Body of pancreas (tissue), 4 donors: Measurements from ENCODE around the gene BICD2. TPM values are rescaled to one million over a fixed set of nuclear protein-coding genes. Genes with fewer than 3 reads are reported as not detected.

ENCODE experiments used
- ATAC-seq: fragments of 150-250 bp; one replicate; pipeline ENCODE4 v1.9.1; 2016
- DNase-seq, 4 donors: peaks; one replicate each; pipeline ENCODE4 v3.0.0-alpha.2; 2019
- H3K27ac ChIP-seq, 4 donors: fragments of 200-600 bp; sonication (generic); 1 replicate in 3 of 4; 2 replicates in 1 of 4; pipeline versions ENCODE4 v1.5.1 to v1.6.1; 2016 to 2019; ENCODE audit warnings: mild to moderate bottlenecking in 1 of 4, mixed read lengths in 1 of 4, moderate library complexity in 1 of 4
- H3K27me3 ChIP-seq, 2 donors: fragments of 200-600 bp; sonication (generic); one replicate each; pipeline ENCODE4 v1.6.0; 2016; ENCODE audit warnings: mild to moderate bottlenecking in 1 of 2
- H3K36me3 ChIP-seq, 2 donors: fragments of 200-600 bp; sonication (generic); replicated peaks in 1 of 2; 2 replicates each; pipeline ENCODE4 v1.5.1; 2016; ENCODE audit warnings: low read depth in 2 of 2; ENCODE audit not compliant: insufficient read depth in 1 of 2
- H3K4me1 ChIP-seq: fragments of 200-600 bp; sonication (generic); one replicate; pipeline ENCODE4 v1.6.0; 2016
- H3K4me3 ChIP-seq, 2 donors: fragments of 200-600 bp; sonication (generic); 1 replicate in 1 of 2; 2 replicates in 1 of 2; pipeline ENCODE4 v1.5.1; 2016 to 2019
- H3K9me3 ChIP-seq, 3 donors: fragments of 200-600 bp; sonication (generic); 1 replicate in 2 of 3; 2 replicates in 1 of 3; pipeline ENCODE4 v1.5.1; 2016
- POLR2A ChIP-seq, 3 donors: fragments of 450-650 bp; IDR thresholded peaks; one replicate each; pipeline ENCODE4 v1.6.1; 2016; ENCODE audit warnings: antibody characterized with exemption in 3 of 3, mild to moderate bottlenecking in 2 of 3
- WGBS, 2 donors: methylation state at CpG; one replicate each; pipeline ENCODE4 v1.1.5; 2017; 5-methylcytosine and 5-hydroxymethylcytosine counted together
- intact Hi-C: fragments of 100-400 bp; cut with DNase I; formaldehyde crosslinking; loops from one replicate; pipeline ENCODE4 v1.15.1; 2023
- total RNA-seq, 2 donors: library from RNA; depleted of rRNA; stranded (reverse); fragments of >200 nt; gene quantifications; one replicate each; pipeline ENCODE4 v1.1.0, GENCODE V29; 2016
- TF ChIP-seq, protein P1 (sequence below), 7 experiments: fragments of 450-650 bp in 4 of 7; fragments of 200-600 bp in 3 of 7; sonication (generic) in 3 of 7; IDR thresholded peaks; one replicate each; pipeline ENCODE4 v1.5.1; 2016 to 2019; ENCODE audit warnings: antibody characterized with exemption in 7 of 7

Gene BICD2
- total RNA-seq, 2 donors from 2014 or later, result 16.1 to 16.8 TPM

DNA sequence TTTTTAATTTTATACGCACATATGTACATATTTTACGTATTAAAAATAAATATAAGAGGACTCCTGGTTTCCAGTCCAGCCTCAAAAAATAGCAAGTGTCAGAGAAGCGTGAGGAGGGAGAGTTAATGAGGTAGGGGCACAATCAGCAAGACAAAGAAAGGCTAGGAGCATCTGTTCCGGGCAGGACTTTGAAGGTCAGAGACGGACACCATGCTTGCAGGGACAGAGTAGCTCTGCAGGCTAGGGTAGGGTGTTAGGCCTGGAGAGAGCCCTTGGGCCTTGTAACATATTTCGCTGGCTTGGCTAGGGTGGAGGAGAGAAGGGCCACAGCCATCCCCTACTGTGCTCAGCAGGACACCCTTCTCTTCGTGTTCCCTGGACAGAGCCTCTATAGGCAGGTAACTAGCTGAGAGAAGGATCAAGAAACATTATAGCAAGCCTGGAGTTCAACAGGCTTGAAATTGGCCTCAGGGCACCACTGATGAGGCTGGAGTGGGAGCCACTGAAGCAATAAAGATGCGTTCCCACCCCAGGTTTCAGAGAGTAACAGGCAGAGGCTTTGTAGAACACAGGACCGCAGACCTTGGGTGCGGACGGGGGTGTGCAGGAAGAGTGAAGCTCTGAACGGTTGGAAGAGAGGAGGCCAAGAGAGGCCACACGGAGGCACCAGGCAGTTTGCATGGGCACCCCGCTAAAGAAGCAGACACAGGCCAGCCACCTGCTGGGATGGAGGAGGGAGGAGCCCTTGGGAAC, 85.0 kb downstream of the BICD2 start:
- ATAC-seq (no peak), DNase-seq (no peak)
- intact Hi-C loops, result no loop called here
- no peaks in the 10 kb centered on the region for H3K4me1 ChIP-seq
- TF ChIP-seq, protein P1, sequence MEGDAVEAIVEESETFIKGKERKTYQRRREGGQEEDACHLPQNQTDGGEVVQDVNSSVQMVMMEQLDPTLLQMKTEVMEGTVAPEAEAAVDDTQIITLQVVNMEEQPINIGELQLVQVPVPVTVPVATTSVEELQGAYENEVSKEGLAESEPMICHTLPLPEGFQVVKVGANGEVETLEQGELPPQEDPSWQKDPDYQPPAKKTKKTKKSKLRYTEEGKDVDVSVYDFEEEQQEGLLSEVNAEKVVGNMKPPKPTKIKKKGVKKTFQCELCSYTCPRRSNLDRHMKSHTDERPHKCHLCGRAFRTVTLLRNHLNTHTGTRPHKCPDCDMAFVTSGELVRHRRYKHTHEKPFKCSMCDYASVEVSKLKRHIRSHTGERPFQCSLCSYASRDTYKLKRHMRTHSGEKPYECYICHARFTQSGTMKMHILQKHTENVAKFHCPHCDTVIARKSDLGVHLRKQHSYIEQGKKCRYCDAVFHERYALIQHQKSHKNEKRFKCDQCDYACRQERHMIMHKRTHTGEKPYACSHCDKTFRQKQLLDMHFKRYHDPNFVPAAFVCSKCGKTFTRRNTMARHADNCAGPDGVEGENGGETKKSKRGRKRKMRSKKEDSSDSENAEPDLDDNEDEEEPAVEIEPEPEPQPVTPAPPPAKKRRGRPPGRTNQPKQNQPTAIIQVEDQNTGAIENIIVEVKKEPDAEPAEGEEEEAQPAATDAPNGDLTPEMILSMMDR (IDR thresholded peaks at IDR 0.05), result no peak
- no peak for TF ChIP-seq POLR2A (IDR thresholded peaks at IDR 0.05)
- H3K27me3 ChIP-seq, result no peaks in the 10 kb centered on the region
- H3K9me3 ChIP-seq, result no peaks in the 10 kb centered on the region
- no peak overlapping the region for H3K4me3 ChIP-seq
- 75 to 79% methylated on average over 14 of the region's 14 CpGs for WGBS, 2 donors
- H3K27ac ChIP-seq, result no peak overlapping the region
- no peaks in the 10 kb centered on the region for H3K36me3 ChIP-seq

DNA sequence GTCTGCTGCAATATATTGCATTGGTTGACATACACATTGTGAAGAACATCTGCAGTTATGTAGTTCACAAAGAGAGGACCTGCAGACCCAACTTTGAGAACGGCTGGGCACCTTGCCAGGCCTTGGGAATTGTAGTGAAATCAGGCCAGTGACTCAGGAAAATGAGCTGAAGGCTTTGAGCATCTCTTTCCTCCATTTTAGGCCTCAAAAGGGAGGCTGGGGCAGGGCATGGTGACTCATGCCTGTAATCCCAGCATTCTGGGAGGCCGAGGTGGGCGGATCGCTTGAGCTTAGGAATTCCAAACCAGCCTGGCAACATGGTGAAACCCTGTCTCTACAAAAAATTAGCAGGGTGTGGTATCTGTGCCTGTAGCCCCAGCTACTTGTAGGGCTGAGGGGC, 93.3 kb downstream of the BICD2 start:
- H3K27ac ChIP-seq, result no peak overlapping the region
- intact Hi-C loops, result no loop called here
- no peak for TF ChIP-seq POLR2A (IDR thresholded peaks at IDR 0.05)
- TF ChIP-seq, protein P1 (IDR thresholded peaks at IDR 0.05), result no peak

DNA sequence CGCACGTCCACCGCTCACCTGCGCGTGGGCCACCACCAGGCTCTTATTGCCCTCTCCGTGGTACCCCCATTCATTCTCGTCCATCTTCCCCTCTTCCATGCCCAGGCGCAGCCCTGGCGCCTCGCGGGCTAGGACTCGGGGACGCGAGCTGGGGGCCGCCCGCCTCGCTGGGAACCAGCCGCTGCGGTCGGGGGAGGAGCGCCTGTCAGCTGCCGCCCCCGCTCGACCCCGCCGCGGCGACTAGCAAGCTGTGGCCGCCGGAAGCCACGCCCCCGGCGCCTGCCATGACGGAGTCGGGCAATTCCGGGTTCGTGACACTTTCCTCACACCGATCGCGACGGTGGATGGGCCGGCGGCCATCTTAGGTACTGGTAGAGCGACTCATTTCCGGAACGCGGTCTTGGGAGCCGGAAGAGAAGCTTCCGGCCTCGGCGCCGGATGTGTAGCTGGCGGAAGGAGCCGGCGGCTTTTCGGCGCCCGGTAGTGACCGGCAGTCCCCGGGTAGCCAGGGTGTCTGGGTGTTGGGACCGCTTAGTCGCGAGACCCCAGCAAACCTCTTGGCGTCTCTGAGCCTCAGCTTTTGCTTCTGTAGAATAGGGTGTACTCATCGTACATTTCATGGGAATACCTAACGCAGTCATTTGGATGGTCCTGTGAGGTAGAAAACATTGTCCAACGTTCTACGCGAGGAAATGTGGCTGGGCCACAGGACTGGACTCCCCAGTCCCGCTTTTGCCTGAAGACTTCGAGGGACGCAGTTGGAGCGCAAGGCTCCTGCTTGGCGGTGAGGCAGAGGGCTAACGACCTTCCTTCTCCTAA, 94.5 kb downstream of the BICD2 start, which contains the start of gene IPPK:
IPPK (minus strand) TSS at position 242 of the 819 bp plus-strand sequence; CDS start at position 99, 143 bp downstream.
- H3K36me3 ChIP-seq, result no peaks in the 10 kb centered on the region
- peaks cover 39% of the 10 kb centered on the region for H3K4me1 ChIP-seq
- no peaks in the 10 kb centered on the region for H3K27me3 ChIP-seq
- ATAC-seq (peak; percentile 98), DNase-seq (peak; percentile 97 to 99 (median 98))
- intact Hi-C loops, result no loop called here
- peak within 1 kb of the TSS; percentile 93 to 99 for H3K4me3 ChIP-seq
- 0 to 1% methylated on average over 14 to 75 of the region's 75 CpGs for WGBS, 2 donors
- peak within 1 kb of the TSS; percentile 55 to 86 (median 72) for H3K27ac ChIP-seq
- peak; percentile 43 to 87 (median 79) for TF ChIP-seq POLR2A (IDR thresholded peaks at IDR 0.05)
- TF ChIP-seq, protein P1 (IDR thresholded peaks at IDR 0.05), result peak in 1 of 7 experiments; percentile 19
- no peaks in the 10 kb centered on the region for H3K9me3 ChIP-seq

More for the DNA sequence above, 93.3 kb downstream of the BICD2 start:
- Histone ChIP-seq H3K27me3 (no peaks in the 10 kb centered on the region), H3K9me3 (no peaks in the 10 kb centered on the region), H3K4me1 (peaks cover 32% of the 10 kb centered on the region), H3K36me3 (no peaks in the 10 kb centered on the region), H3K4me3 (no peak overlapping the region)
- 77 to 85% methylated on average over 4 of the region's 4 CpGs for WGBS, 2 donors
- no peak for ATAC-seq
- peak in 3 of 4 donors; percentile 24 to 45 (median 39) for DNase-seq

DNA sequence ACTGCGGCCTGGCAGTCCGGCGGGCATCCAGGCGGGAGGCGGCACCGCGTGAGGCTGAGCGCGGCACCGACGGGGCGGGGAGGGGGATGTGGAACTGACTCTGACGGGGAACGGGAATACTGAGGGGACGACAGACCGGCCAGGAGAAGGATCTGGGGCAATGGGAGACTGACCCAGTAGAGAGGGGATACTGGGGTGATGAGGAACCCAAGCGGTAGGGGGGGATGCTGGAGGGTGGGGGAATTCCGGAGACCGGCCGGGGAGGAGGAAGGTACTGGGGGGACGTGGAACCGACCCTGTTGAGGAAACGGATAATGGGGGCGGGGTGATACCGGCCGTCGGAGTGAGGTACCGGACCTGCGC, 95.1 kb downstream of the BICD2 start:
- Histone ChIP-seq H3K36me3 (no peaks in the 10 kb centered on the region), H3K4me1 (peaks cover 39% of the 10 kb centered on the region), H3K27me3 (no peaks in the 10 kb centered on the region), H3K4me3 (peak overlapping the region; percentile 93 to 99), H3K9me3 (no peaks in the 10 kb centered on the region), H3K27ac (peak overlapping the region in 3 of 4 donors; percentile 61 to 86 (median 82))
- ATAC-seq (peak; percentile 11), DNase-seq (peak in 3 of 4 donors; percentile 11 to 35 (median 30))
- 0 to 1% methylated on average over 29 of the region's 29 CpGs for WGBS, 2 donors
- intact Hi-C loops, result no loop called here
- TF ChIP-seq, protein P1 (IDR thresholded peaks at IDR 0.05), result no peak
- no peak for TF ChIP-seq POLR2A (IDR thresholded peaks at IDR 0.05)
